Measurements from ENCODE around the gene PRR27.

DNA sequence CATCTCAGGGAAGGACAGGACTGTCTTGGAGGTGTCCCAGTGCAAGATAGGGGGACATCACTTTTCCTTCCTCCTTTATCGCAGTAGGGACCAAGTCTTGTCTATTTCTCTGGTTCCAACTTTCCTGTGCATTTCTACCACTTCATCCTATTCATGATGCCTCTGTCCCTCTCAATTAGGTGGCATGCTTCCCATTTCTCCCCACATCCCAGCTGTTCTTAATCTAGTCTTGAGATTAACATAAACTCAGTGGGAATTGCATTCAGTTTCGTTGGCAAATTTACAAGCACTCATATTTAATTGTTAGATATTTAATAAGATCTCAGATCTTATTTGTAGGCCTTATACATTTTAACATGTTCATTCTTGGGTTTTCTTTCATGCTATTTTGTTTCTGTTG is 25.8 kb downstream of the PRR27 start:
- TF ChIP-seq, protein P1, sequence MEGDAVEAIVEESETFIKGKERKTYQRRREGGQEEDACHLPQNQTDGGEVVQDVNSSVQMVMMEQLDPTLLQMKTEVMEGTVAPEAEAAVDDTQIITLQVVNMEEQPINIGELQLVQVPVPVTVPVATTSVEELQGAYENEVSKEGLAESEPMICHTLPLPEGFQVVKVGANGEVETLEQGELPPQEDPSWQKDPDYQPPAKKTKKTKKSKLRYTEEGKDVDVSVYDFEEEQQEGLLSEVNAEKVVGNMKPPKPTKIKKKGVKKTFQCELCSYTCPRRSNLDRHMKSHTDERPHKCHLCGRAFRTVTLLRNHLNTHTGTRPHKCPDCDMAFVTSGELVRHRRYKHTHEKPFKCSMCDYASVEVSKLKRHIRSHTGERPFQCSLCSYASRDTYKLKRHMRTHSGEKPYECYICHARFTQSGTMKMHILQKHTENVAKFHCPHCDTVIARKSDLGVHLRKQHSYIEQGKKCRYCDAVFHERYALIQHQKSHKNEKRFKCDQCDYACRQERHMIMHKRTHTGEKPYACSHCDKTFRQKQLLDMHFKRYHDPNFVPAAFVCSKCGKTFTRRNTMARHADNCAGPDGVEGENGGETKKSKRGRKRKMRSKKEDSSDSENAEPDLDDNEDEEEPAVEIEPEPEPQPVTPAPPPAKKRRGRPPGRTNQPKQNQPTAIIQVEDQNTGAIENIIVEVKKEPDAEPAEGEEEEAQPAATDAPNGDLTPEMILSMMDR (conservative IDR thresholded peaks at IDR 0.05 in 1 of 2, IDR thresholded peaks at IDR 0.05 in 1 of 2; ENCODE audit: extremely low read depth in 1 of 2, insufficient read depth in 1 of 2, low read depth in 1 of 2, low read length in 2 of 2) = no peak
- TF ChIP-seq EZH2 (IDR thresholded peaks at IDR 0.05; ENCODE audit: borderline replicate concordance, low read length) = no peak
